ENCODE measurements around the gene ZNF710. TPM values are rescaled to one million over a fixed set of nuclear protein-coding genes. Genes with fewer than 3 reads are reported as not detected.

The ZNF710 gene
- total RNA-seq, 4 donors from 2014 or later, result 7.3 to 13.2 (median 11.4) TPM

GRCh38 chr15:89982315-89983055, 18.6 kb upstream of the ZNF710 start:
- H3K9me3 ChIP-seq, result peaks cover 0 to 24% (median 0%) of the 10 kb centered on the region in 3 donors
- ATAC-seq, result no peak
- TF ChIP-seq POLR2AphosphoS5 (IDR thresholded peaks at IDR 0.05) (no peak), POLR2A (IDR thresholded peaks at IDR 0.05) (no peak), CTCF (IDR thresholded peaks at IDR 0.05) (no peak), EP300 (IDR thresholded peaks at IDR 0.05) (no peak)
- H3K4me3 ChIP-seq, result no peak overlapping the region
- no peaks in the 10 kb centered on the region for H3K36me3 ChIP-seq
- H3K27me3 ChIP-seq, result peaks cover 23% of the 10 kb centered on the region
- no peaks in the 10 kb centered on the region for H3K4me1 ChIP-seq
- 31 to 52% methylated on average over 6 of the region's 7 CpGs for WGBS, 2 donors (ENCODE audit: low coverage in 1 of 2)
- H3K27ac ChIP-seq, result no peak overlapping the region

- Histone ChIP-seq H3K4me1 (no peaks in the 10 kb centered on the region), H3K36me3 (no peaks in the 10 kb centered on the region), H3K4me3 (no peak overlapping the region), H3K27me3 (peaks cover 23% of the 10 kb centered on the region), H3K9me3 (peaks cover 0 to 24% (median 0%) of the 10 kb centered on the region in 3 donors), H3K27ac (no peak overlapping the region)
- TF ChIP-seq POLR2A (IDR thresholded peaks at IDR 0.05) (no peak), POLR2AphosphoS5 (IDR thresholded peaks at IDR 0.05) (no peak), CTCF (IDR thresholded peaks at IDR 0.05) (no peak)
- ATAC-seq, result no peak
- WGBS, 2 donors (ENCODE audit: low coverage in 1 of 2), result 86 to 94% methylated on average over 2 of the region's 2 CpGs
These were observed 17.1 kb upstream of the ZNF710 start for GRCh38 chr15:89984001-89984400.

GRCh38 chr15:89984421-89985010, 16.6 kb upstream of the ZNF710 start:
- Histone ChIP-seq H3K4me3 (no peak overlapping the region), H3K9me3 (peaks cover 0 to 24% (median 0%) of the 10 kb centered on the region in 3 donors), H3K27ac (no peak overlapping the region), H3K27me3 (peaks cover 23% of the 10 kb centered on the region), H3K36me3 (no peaks in the 10 kb centered on the region), H3K4me1 (no peaks in the 10 kb centered on the region)
- WGBS, 2 donors (ENCODE audit: low coverage in 1 of 2), result 86 to 89% methylated on average over 4 to 6 of the region's 6 CpGs
- ATAC-seq, result no peak
- no peak for TF ChIP-seq POLR2AphosphoS5 (IDR thresholded peaks at IDR 0.05)
- no peak for TF ChIP-seq EP300 (IDR thresholded peaks at IDR 0.05)
- TF ChIP-seq POLR2A (IDR thresholded peaks at IDR 0.05), result no peak
- TF ChIP-seq CTCF (IDR thresholded peaks at IDR 0.05), result no peak

- 88 to 100% methylated on average over 1 to 3 of the region's 3 CpGs for WGBS, 2 donors (ENCODE audit: low coverage in 1 of 2)
- Histone ChIP-seq H3K4me1 (no peaks in the 10 kb centered on the region), H3K27me3 (peaks cover 23% of the 10 kb centered on the region), H3K4me3 (no peak overlapping the region), H3K27ac (no peak overlapping the region), H3K36me3 (no peaks in the 10 kb centered on the region), H3K9me3 (peaks cover 0 to 24% (median 0%) of the 10 kb centered on the region in 3 donors)
- no peak for ATAC-seq
- TF ChIP-seq POLR2AphosphoS5 (IDR thresholded peaks at IDR 0.05), result no peak
- TF ChIP-seq EP300 (IDR thresholded peaks at IDR 0.05), result no peak
- no peak for TF ChIP-seq POLR2A (IDR thresholded peaks at IDR 0.05)
- TF ChIP-seq CTCF (IDR thresholded peaks at IDR 0.05), result no peak
These were observed 16.0 kb upstream of the ZNF710 start for GRCh38 chr15:89985111-89985510.

- no peaks in the 10 kb centered on the region for H3K9me3 ChIP-seq
- no peak overlapping the region for H3K27ac ChIP-seq
- no peak for ATAC-seq
- no peaks in the 10 kb centered on the region for H3K36me3 ChIP-seq
- 55 to 72% methylated on average over 4 of the region's 4 CpGs for WGBS, 2 donors (ENCODE audit: low coverage in 1 of 2)
- H3K27me3 ChIP-seq, result no peaks in the 10 kb centered on the region
- H3K4me3 ChIP-seq, result no peak overlapping the region
- no peaks in the 10 kb centered on the region for H3K4me1 ChIP-seq
- no peak for TF ChIP-seq POLR2AphosphoS5 (IDR thresholded peaks at IDR 0.05)
- TF ChIP-seq EP300 (IDR thresholded peaks at IDR 0.05), result no peak
- no peak for TF ChIP-seq CTCF (IDR thresholded peaks at IDR 0.05)
- TF ChIP-seq POLR2A (IDR thresholded peaks at IDR 0.05), result no peak
These were observed 9.8 kb upstream of the ZNF710 start for GRCh38 chr15:89991312-89991711.
